H9 (cell line): Measurements from ENCODE around the gene PCNX2. TPM values are rescaled to one million over a fixed set of nuclear protein-coding genes. Genes with fewer than 3 reads are reported as not detected.

Experiments used
- DNase-seq: peaks from one replicate; pipeline ENCODE4 v3.0.0-alpha.2; 2017
- H2AFZ ChIP-seq: one replicate; pipeline ENCODE4 v1.6.1; 2013; ENCODE audit warnings: mild to moderate bottlenecking, low read length, control low read depth, moderate library complexity
- H2AK5ac ChIP-seq: 2 replicates; pipeline ENCODE4 v1.6.1; 2013; ENCODE audit warnings: low read length, control low read depth, mixed read lengths; ENCODE audit not compliant: insufficient read length
- H2BK120ac ChIP-seq: one replicate; pipeline ENCODE4 v1.6.1; 2013; ENCODE audit warnings: low read depth, mild to moderate bottlenecking, low read length, control low read depth, inconsistent platforms; ENCODE audit not compliant: poor library complexity, severe bottlenecking
- H2BK12ac ChIP-seq: 2 replicates; pipeline ENCODE4 v1.6.1; 2013; ENCODE audit warnings: low read length, control low read depth, mixed read lengths, low read depth; ENCODE audit not compliant: insufficient read length
- H2BK15ac ChIP-seq: 2 replicates; pipeline ENCODE4 v1.6.1; 2013; ENCODE audit warnings: low read depth, low read length, control low read depth
- H2BK20ac ChIP-seq: one replicate; pipeline ENCODE4 v1.6.1; 2013; ENCODE audit warnings: low read depth, mild to moderate bottlenecking, low read length, control low read depth, inconsistent platforms; ENCODE audit not compliant: poor library complexity, severe bottlenecking
- H2BK5ac ChIP-seq: 2 replicates; pipeline ENCODE4 v1.6.1; 2013; ENCODE audit warnings: low read length, control low read depth, mixed read lengths; ENCODE audit not compliant: insufficient read length
- H3K14ac ChIP-seq: 2 replicates; pipeline ENCODE4 v1.6.1; 2013; ENCODE audit warnings: low read length, control low read depth; ENCODE audit not compliant: insufficient read depth
- H3K18ac ChIP-seq: 2 replicates; pipeline ENCODE4 v1.6.1; 2013; ENCODE audit warnings: low read depth, mild to moderate bottlenecking, mixed read lengths, low read length, control low read depth; ENCODE audit not compliant: insufficient read length
- H3K23ac ChIP-seq: 2 replicates; pipeline ENCODE4 v1.6.1; 2013; ENCODE audit warnings: low read length, control low read depth, mixed read lengths, low read depth; ENCODE audit not compliant: insufficient read length
- H3K23me2 ChIP-seq: 2 replicates; pipeline ENCODE4 v1.6.1; 2013; ENCODE audit warnings: low read depth, mild to moderate bottlenecking, mixed read lengths, low read length, control low read depth; ENCODE audit not compliant: insufficient read length, poor library complexity, severe bottlenecking
- H3K27ac ChIP-seq: 2 replicates; pipeline ENCODE4 v1.5.1; 2013; ENCODE audit warnings: low read length, control low read depth, mixed read lengths, low read depth; ENCODE audit not compliant: insufficient read length
- H3K27me3 ChIP-seq: 2 replicates; pipeline ENCODE4 v1.6.1; 2013; ENCODE audit warnings: low read length, control low read depth, inconsistent platforms; ENCODE audit not compliant: insufficient read depth
- H3K4ac ChIP-seq: 2 replicates; pipeline ENCODE4 v1.6.1; 2013; ENCODE audit warnings: low read depth, mild to moderate bottlenecking, control low read depth, inconsistent platforms, low read length, moderate library complexity
- H3K4me1 ChIP-seq: 2 replicates; pipeline ENCODE4 v1.6.1; 2013; ENCODE audit warnings: low read length, control low read depth, inconsistent platforms; ENCODE audit not compliant: insufficient read depth
- H3K4me2 ChIP-seq: 2 replicates; pipeline ENCODE4 v1.6.1; 2013; ENCODE audit warnings: low read length, control low read depth, mixed read lengths; ENCODE audit not compliant: insufficient read length, insufficient read depth
- H3K56ac ChIP-seq: 2 replicates; pipeline ENCODE4 v1.6.1; 2013; ENCODE audit warnings: low read depth, mild to moderate bottlenecking, mixed read lengths, low read length, control low read depth; ENCODE audit not compliant: insufficient read length
- H3K79me1 ChIP-seq: 2 replicates; pipeline ENCODE4 v1.6.1; 2013; ENCODE audit warnings: low read depth, mild to moderate bottlenecking, moderate library complexity, low read length, control low read depth, inconsistent platforms; ENCODE audit not compliant: insufficient read depth, poor library complexity, severe bottlenecking
- H3K79me2 ChIP-seq: 2 replicates; pipeline ENCODE4 v1.6.1; 2013; ENCODE audit warnings: low read length, control low read depth, inconsistent platforms; ENCODE audit not compliant: insufficient read depth
- H3K9ac ChIP-seq: 2 replicates; pipeline ENCODE4 v1.6.1; 2013; ENCODE audit warnings: low read length, control low read depth, mixed read lengths; ENCODE audit not compliant: insufficient read length; ENCODE audit errors: extremely low read depth
- H3K9me3 ChIP-seq: one replicate; pipeline ENCODE4 v1.6.1; 2013; ENCODE audit warnings: low read depth, low read length, inconsistent platforms; ENCODE audit not compliant: control insufficient read depth
- H3T11ph ChIP-seq: one replicate; pipeline ENCODE4 v1.6.1; 2013; ENCODE audit warnings: mild to moderate bottlenecking, low read length, control low read depth, inconsistent platforms
- H4K20me1 ChIP-seq: one replicate; pipeline ENCODE4 v1.6.1; 2013; ENCODE audit not compliant: control insufficient read depth, insufficient read length, insufficient read depth
- H4K5ac ChIP-seq: 2 replicates; pipeline ENCODE4 v1.6.1; 2013; ENCODE audit warnings: low read depth, mild to moderate bottlenecking, mixed read lengths, low read length, control low read depth; ENCODE audit not compliant: insufficient read length
- H4K8ac ChIP-seq: replicated peaks from 2 replicates; pipeline ENCODE4 v1.6.1; 2013; ENCODE audit warnings: low read length, control low read depth, mixed read lengths, low read depth; ENCODE audit not compliant: insufficient read length
- H4K91ac ChIP-seq: 2 replicates; pipeline ENCODE4 v1.6.1; 2013; ENCODE audit warnings: low read depth, mild to moderate bottlenecking, moderate library complexity, mixed read lengths, low read length, control low read depth; ENCODE audit not compliant: insufficient read length
- H3K27ac Mint-ChIP-seq, 3 experiments: 2 replicates in 2 of 3; 3 replicates in 1 of 3; pipeline ENCODE4 v1.8.0; 2020 to 2021; ENCODE audit warnings: mixed read lengths in 3 of 3, mild to moderate bottlenecking in 1 of 3, moderate library complexity in 1 of 3
- H3K27me3 Mint-ChIP-seq: 2 replicates; pipeline ENCODE4 v1.8.0; 2021; ENCODE audit warnings: low read depth, mild to moderate bottlenecking, moderate library complexity, mixed read lengths
- H3K36me3 Mint-ChIP-seq, 3 experiments: 2 replicates in 2 of 3; 3 replicates in 1 of 3; pipeline ENCODE4 v1.8.0; 2020 to 2021; ENCODE audit warnings: low read depth in 3 of 3, mixed read lengths in 3 of 3; ENCODE audit not compliant: insufficient read depth in 1 of 3
- H3K4me1 Mint-ChIP-seq, 2 experiments: 2 replicates each; pipeline ENCODE4 v1.8.0; 2020; ENCODE audit warnings: mixed read lengths in 2 of 2
- H3K4me3 Mint-ChIP-seq, 2 experiments: 2 replicates in 1 of 2; 3 replicates in 1 of 2; pipeline ENCODE4 v1.8.0; 2020 to 2021; ENCODE audit warnings: mild to moderate bottlenecking in 2 of 2, mixed read lengths in 2 of 2, moderate library complexity in 1 of 2
- H3K9me3 Mint-ChIP-seq, 2 experiments: 2 replicates in 1 of 2; 3 replicates in 1 of 2; pipeline ENCODE4 v1.8.0; 2020; ENCODE audit warnings: mild to moderate bottlenecking in 2 of 2, mixed read lengths in 2 of 2, moderate library complexity in 1 of 2
- WGBS: extraction: QIAGEN DNeasy Blood & Tissue Kit; methylation state at CpG from one replicate; pipeline ENCODE4 v1.1.7; 2013; ENCODE audit warnings: missing lambda C conversion rate, low lambda C conversion rate, mixed read lengths; ENCODE audit not compliant: insufficient read length; ENCODE audit errors: extremely low coverage; 5-methylcytosine and 5-hydroxymethylcytosine counted together
- total RNA-seq: library from RNA; stranded (reverse); gene quantifications from 2 replicates; pipeline ENCODE4 v1.2.1, GENCODE V29; 2021
- TF ChIP-seq, protein P1 (sequence below): fragments of 200-600 bp; sonication (generic); conservative IDR thresholded peaks from 3 replicates; pipeline ENCODE4 v1.8.0; 2021; ENCODE audit warnings: antibody characterized with exemption, mild to moderate bottlenecking

The PCNX2 gene
- total RNA-seq, 1 experiment from 2014 or later: 45.1 TPM

DNA sequence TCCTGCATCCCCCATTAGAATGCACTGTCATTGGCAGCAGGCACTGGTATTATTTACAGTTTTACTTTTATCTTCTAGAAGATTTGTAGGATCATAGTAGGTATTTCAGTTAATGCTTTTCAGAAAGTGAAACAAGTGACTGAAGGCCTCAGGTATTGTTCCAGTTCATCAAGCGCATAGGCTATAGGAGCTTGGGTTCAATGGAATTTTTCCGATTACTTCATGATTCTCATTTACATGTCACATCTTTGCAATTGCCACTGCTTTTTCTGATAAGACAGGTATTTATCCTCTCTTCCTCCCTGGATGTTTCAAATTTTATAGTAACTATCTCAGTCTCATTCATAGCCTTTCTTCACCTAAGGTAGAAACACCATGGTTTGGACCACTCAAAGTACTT lies 183.8 kb downstream of the PCNX2 start:
- TF ChIP-seq, protein P1, sequence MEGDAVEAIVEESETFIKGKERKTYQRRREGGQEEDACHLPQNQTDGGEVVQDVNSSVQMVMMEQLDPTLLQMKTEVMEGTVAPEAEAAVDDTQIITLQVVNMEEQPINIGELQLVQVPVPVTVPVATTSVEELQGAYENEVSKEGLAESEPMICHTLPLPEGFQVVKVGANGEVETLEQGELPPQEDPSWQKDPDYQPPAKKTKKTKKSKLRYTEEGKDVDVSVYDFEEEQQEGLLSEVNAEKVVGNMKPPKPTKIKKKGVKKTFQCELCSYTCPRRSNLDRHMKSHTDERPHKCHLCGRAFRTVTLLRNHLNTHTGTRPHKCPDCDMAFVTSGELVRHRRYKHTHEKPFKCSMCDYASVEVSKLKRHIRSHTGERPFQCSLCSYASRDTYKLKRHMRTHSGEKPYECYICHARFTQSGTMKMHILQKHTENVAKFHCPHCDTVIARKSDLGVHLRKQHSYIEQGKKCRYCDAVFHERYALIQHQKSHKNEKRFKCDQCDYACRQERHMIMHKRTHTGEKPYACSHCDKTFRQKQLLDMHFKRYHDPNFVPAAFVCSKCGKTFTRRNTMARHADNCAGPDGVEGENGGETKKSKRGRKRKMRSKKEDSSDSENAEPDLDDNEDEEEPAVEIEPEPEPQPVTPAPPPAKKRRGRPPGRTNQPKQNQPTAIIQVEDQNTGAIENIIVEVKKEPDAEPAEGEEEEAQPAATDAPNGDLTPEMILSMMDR: no peak
- peaks cover 2% of the 10 kb centered on the region for H3K79me1 ChIP-seq
- H4K20me1 ChIP-seq: no peaks in the 10 kb centered on the region
- no peaks in the 10 kb centered on the region for H3K23me2 ChIP-seq
- Mint-ChIP-seq H3K27ac (peak overlapping the region in 1 of 3 experiments; percentile 100; a peak in 1 of 7 replicates), H3K4me3 (no peak overlapping the region), H3K36me3 (peaks cover 8 to 26% (median 22%) of the 10 kb centered on the region in 3 experiments; a peak in 6 of 7 replicates), H3K4me1 (peaks cover 43 to 59% of the 10 kb centered on the region in 2 experiments), H3K9me3 (no peaks in the 10 kb centered on the region), H3K27me3 (no peaks in the 10 kb centered on the region)
- no peak overlapping the region for H2AFZ ChIP-seq
- H3T11ph ChIP-seq: no peak overlapping the region
- no peak overlapping the region for H4K91ac ChIP-seq
- H3K56ac ChIP-seq: no peak overlapping the region
- H2BK12ac ChIP-seq: no peak overlapping the region
- no peak overlapping the region for H3K14ac ChIP-seq
- H3K9me3 ChIP-seq: no peaks in the 10 kb centered on the region
- H3K4me1 ChIP-seq: peaks cover 15% of the 10 kb centered on the region; the same call in 1 of the 2 replicates
- H2AK5ac ChIP-seq: no peak overlapping the region
- no peak overlapping the region for H4K8ac ChIP-seq
- DNase-seq: no peak
- H2BK120ac ChIP-seq: no peak overlapping the region
- no peak overlapping the region for H3K18ac ChIP-seq
- H3K9ac ChIP-seq: no peak overlapping the region
- H3K27me3 ChIP-seq: no peaks in the 10 kb centered on the region
- H4K5ac ChIP-seq: no peak overlapping the region
- H2BK15ac ChIP-seq: no peak overlapping the region
- no peak overlapping the region for H2BK5ac ChIP-seq
- WGBS: no CpG with 5 or more reads among the region's 2 CpGs
- no peak overlapping the region for H3K23ac ChIP-seq
- H3K79me2 ChIP-seq: no peaks in the 10 kb centered on the region
- H3K4ac ChIP-seq: no peak overlapping the region
- H2BK20ac ChIP-seq: no peak overlapping the region
- no peak overlapping the region for H3K27ac ChIP-seq
- H3K4me2 ChIP-seq: no peak overlapping the region
